BE2C (cell line): ENCODE data around the gene FBN1.

Source experiments
- DNase-seq: peaks from one replicate; pipeline ENCODE4 v3.0.0-alpha.2; 2020
- H3K27me3 ChIP-seq: fragments of 250-450 bp; sonication (Bioruptor Pico); 2 replicates; pipeline ENCODE4 v1.5.1; 2020; ENCODE audit warnings: mild to moderate bottlenecking
- H3K36me3 ChIP-seq: fragments of 250-450 bp; sonication (Bioruptor Pico); 2 replicates; pipeline ENCODE4 v1.5.1; 2020; ENCODE audit warnings: mild to moderate bottlenecking
- H3K4me1 ChIP-seq: fragments of 250-450 bp; sonication (Bioruptor Pico); 2 replicates; pipeline ENCODE4 v1.5.1; 2020
- H3K4me3 ChIP-seq: 2 replicates; pipeline ENCODE4 v1.5.1; 2011; ENCODE audit warnings: low read depth, low read length
- H3K9me3 ChIP-seq: fragments of 250-450 bp; sonication (Bioruptor Pico); 2 replicates; pipeline ENCODE4 v1.5.1; 2020
- CTCF ChIP-seq: IDR thresholded peaks from 2 replicates; pipeline ENCODE4 v1.5.1; 2012; ENCODE audit warnings: mild to moderate bottlenecking, low read depth, low read length

Gene FBN1

GRCh38 chr15:48581219-48581618 lies 64.3 kb downstream of the FBN1 start:
- TF ChIP-seq CTCF, result no peak
- DNase-seq, result no peak
- Histone ChIP-seq H3K4me3 (no peak overlapping the region), H3K4me1 (peaks cover 8% of the 10 kb centered on the region), H3K36me3 (no peaks in the 10 kb centered on the region), H3K9me3 (no peaks in the 10 kb centered on the region), H3K27me3 (no peaks in the 10 kb centered on the region)

GRCh38 chr15:48580736-48581135 lies 64.8 kb downstream of the FBN1 start:
- Histone ChIP-seq H3K4me1 (peaks cover 8% of the 10 kb centered on the region), H3K27me3 (no peaks in the 10 kb centered on the region), H3K9me3 (no peaks in the 10 kb centered on the region), H3K4me3 (no peak overlapping the region), H3K36me3 (no peaks in the 10 kb centered on the region)
- no peak for TF ChIP-seq CTCF
- DNase-seq, result no peak

- no peak for DNase-seq
- H3K4me1 ChIP-seq, result peaks cover 9% of the 10 kb centered on the region
- H3K27me3 ChIP-seq, result no peaks in the 10 kb centered on the region
- H3K4me3 ChIP-seq, result no peak overlapping the region
- no peaks in the 10 kb centered on the region for H3K9me3 ChIP-seq
- no peaks in the 10 kb centered on the region for H3K36me3 ChIP-seq
- TF ChIP-seq CTCF, result no peak
Observed at GRCh38 chr15:48579945-48580671, 65.4 kb downstream of the FBN1 start.

GRCh38 chr15:48578965-48579364 lies 66.5 kb downstream of the FBN1 start:
- no peaks in the 10 kb centered on the region for H3K27me3 ChIP-seq

GRCh38 chr15:48577469-48577868 lies 68.0 kb downstream of the FBN1 start:
- H3K4me3 ChIP-seq, result no peak overlapping the region
- TF ChIP-seq CTCF, result no peak
- H3K4me1 ChIP-seq, result peaks cover 24% of the 10 kb centered on the region
- H3K36me3 ChIP-seq, result no peaks in the 10 kb centered on the region
- H3K9me3 ChIP-seq, result no peaks in the 10 kb centered on the region
- no peaks in the 10 kb centered on the region for H3K27me3 ChIP-seq
- DNase-seq, result no peak

More at GRCh38 chr15:48578965-48579364, 66.5 kb downstream of the FBN1 start:
- peaks cover 15% of the 10 kb centered on the region for H3K4me1 ChIP-seq
- H3K4me3 ChIP-seq, result no peak overlapping the region
- no peaks in the 10 kb centered on the region for H3K9me3 ChIP-seq
- no peaks in the 10 kb centered on the region for H3K36me3 ChIP-seq
- no peak for TF ChIP-seq CTCF
- DNase-seq, result no peak

GRCh38 chr15:48574187-48574586 lies 71.3 kb downstream of the FBN1 start:
- H3K9me3 ChIP-seq, result no peaks in the 10 kb centered on the region
- peaks cover 16% of the 10 kb centered on the region for H3K4me1 ChIP-seq
- H3K4me3 ChIP-seq, result peak overlapping the region; percentile 9; the same call in 1 of the 2 replicates
- TF ChIP-seq CTCF, result no peak
- no peaks in the 10 kb centered on the region for H3K27me3 ChIP-seq
- peak; percentile 76 for DNase-seq
- H3K36me3 ChIP-seq, result no peaks in the 10 kb centered on the region
